GM23248 (cell line): ENCODE measurements around the gene BASP1.
"Not testable (repeated sequence)": the region's sequence is repeated elsewhere in the genome, so short reads cannot be mapped to it uniquely, and the experiment has no call there.

ENCODE experiments used
- EZH2 ChIP-seq: fragments of 200-600 bp; sonication (generic); IDR thresholded peaks from 2 replicates; pipeline ENCODE4 v1.6.1; 2018; ENCODE audit warnings: antibody characterized with exemption, mild to moderate bottlenecking; ENCODE audit not compliant: insufficient read depth, poor library complexity, severe bottlenecking
- EZH2phosphoT487 ChIP-seq: fragments of 200-600 bp; sonication (generic); IDR thresholded peaks from 2 replicates; pipeline ENCODE4 v1.6.1; 2018; ENCODE audit warnings: antibody characterized with exemption, moderate library complexity, mild to moderate bottlenecking, low read depth; ENCODE audit not compliant: insufficient read depth

GRCh38 chr5:17191574-17191973 lies 25.9 kb upstream of the BASP1 start:
- TF ChIP-seq EZH2, EZH2phosphoT487: not testable (repeated sequence)
